Astrocyte (in vitro differentiated cells and primary cell): Measurements from ENCODE around the gene RPS6KA2.

Source experiments
- EZH2 ChIP-seq: IDR thresholded peaks from 2 replicates; pipeline ENCODE4 v1.6.1; 2012; ENCODE audit warnings: mild to moderate bottlenecking, low read length, inconsistent platforms; ENCODE audit not compliant: insufficient read depth
- TF ChIP-seq, protein P1 (sequence below): IDR thresholded peaks from 2 replicates; pipeline ENCODE4 v1.5.1; 2011; ENCODE audit warnings: low read depth, mild to moderate bottlenecking, inconsistent platforms, low read length, moderate library complexity; ENCODE audit not compliant: insufficient read depth

GRCh38 chr6:166647896-166648295 is 20.8 kb upstream of the RPS6KA2 start:
- TF ChIP-seq, protein P1, sequence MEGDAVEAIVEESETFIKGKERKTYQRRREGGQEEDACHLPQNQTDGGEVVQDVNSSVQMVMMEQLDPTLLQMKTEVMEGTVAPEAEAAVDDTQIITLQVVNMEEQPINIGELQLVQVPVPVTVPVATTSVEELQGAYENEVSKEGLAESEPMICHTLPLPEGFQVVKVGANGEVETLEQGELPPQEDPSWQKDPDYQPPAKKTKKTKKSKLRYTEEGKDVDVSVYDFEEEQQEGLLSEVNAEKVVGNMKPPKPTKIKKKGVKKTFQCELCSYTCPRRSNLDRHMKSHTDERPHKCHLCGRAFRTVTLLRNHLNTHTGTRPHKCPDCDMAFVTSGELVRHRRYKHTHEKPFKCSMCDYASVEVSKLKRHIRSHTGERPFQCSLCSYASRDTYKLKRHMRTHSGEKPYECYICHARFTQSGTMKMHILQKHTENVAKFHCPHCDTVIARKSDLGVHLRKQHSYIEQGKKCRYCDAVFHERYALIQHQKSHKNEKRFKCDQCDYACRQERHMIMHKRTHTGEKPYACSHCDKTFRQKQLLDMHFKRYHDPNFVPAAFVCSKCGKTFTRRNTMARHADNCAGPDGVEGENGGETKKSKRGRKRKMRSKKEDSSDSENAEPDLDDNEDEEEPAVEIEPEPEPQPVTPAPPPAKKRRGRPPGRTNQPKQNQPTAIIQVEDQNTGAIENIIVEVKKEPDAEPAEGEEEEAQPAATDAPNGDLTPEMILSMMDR = no peak
- no peak for TF ChIP-seq EZH2
